ENCODE data around the gene NEK6. TPM values are rescaled to one million over a fixed set of nuclear protein-coding genes. Genes with fewer than 3 reads are reported as not detected.
A peak's percentile ranks its signal among the peaks of the same experiment; 100 is the strongest.

Gene NEK6
- total RNA-seq, 6 experiments from 2014 or later: 61.6 to 128 (median 67.5) TPM

GRCh38 chr9:124377551-124378406 is 120.0 kb downstream of the NEK6 start:
- WGBS (ENCODE audit: insufficient coverage, low coverage, low lambda C conversion rate, missing lambda C conversion rate): 71% methylated on average over 9 of the region's 10 CpGs
- Histone ChIP-seq H3K36me3 (no peaks in the 10 kb centered on the region), H3K27me3 (no peaks in the 10 kb centered on the region), H3K4me1 (peaks cover 0 to 26% (median 12%) of the 10 kb centered on the region in 4 donors), H3K4me3 (no peak overlapping the region), H3K27ac (no peak overlapping the region), H3K9me3 (no peaks in the 10 kb centered on the region)
- no peak for ATAC-seq
- intact Hi-C loops (cut with DNase I): no loop called here
- no peak for DNase-seq
- TF ChIP-seq CTCF (IDR thresholded peaks at IDR 0.05) (no peak), POLR2A (IDR thresholded peaks at IDR 0.05) (no peak)

- intact Hi-C loops (cut with DNase I): no loop called here
- no peak for TF ChIP-seq CTCF (IDR thresholded peaks at IDR 0.05)
- DNase-seq: no peak
- no peak overlapping the region for H3K4me3 ChIP-seq
- H3K27me3 ChIP-seq: no peaks in the 10 kb centered on the region
- ATAC-seq: peak; percentile 57 to 76 (median 65)
- 27% methylated on average over 4 of the region's 4 CpGs for WGBS (ENCODE audit: insufficient coverage, low coverage, low lambda C conversion rate, missing lambda C conversion rate)
- H3K27ac ChIP-seq: peak overlapping the region; percentile 30 to 61 (median 57)
- H3K4me1 ChIP-seq: peaks cover 0 to 44% (median 18%) of the 10 kb centered on the region in 4 donors
- no peaks in the 10 kb centered on the region for H3K9me3 ChIP-seq
- H3K36me3 ChIP-seq: no peaks in the 10 kb centered on the region
Measured at GRCh38 chr9:124381170-124381945, 123.6 kb downstream of the NEK6 start.

- Histone ChIP-seq H3K9me3 (no peaks in the 10 kb centered on the region), H3K4me1 (peaks cover 0 to 71% (median 28%) of the 10 kb centered on the region in 4 donors), H3K36me3 (no peaks in the 10 kb centered on the region), H3K27ac (peak overlapping the region in 2 of 3 donors; percentile 77 to 86), H3K27me3 (no peaks in the 10 kb centered on the region), H3K4me3 (no peak overlapping the region)
- intact Hi-C loops (cut with DNase I): no loop called here
- TF ChIP-seq CTCF (IDR thresholded peaks at IDR 0.05) (no peak), POLR2A (IDR thresholded peaks at IDR 0.05) (no peak)
- no peak for DNase-seq
- 68% methylated on average over 7 of the region's 7 CpGs for WGBS (ENCODE audit: insufficient coverage, low coverage, low lambda C conversion rate, missing lambda C conversion rate)
- peak; percentile 6 to 42 (median 10) for ATAC-seq
Measured at GRCh38 chr9:124384210-124384609, 126.5 kb downstream of the NEK6 start.

- H3K4me1 ChIP-seq: peaks cover 0 to 76% (median 30%) of the 10 kb centered on the region in 4 donors
- DNase-seq: no peak
- WGBS (ENCODE audit: insufficient coverage, low coverage, low lambda C conversion rate, missing lambda C conversion rate): 39% methylated on average over 5 of the region's 5 CpGs
- no peaks in the 10 kb centered on the region for H3K27me3 ChIP-seq
- H3K27ac ChIP-seq: peak overlapping the region in 2 of 3 donors; percentile 77 to 86
- TF ChIP-seq POLR2A (IDR thresholded peaks at IDR 0.05) (no peak), CTCF (IDR thresholded peaks at IDR 0.05) (no peak)
- intact Hi-C loops (cut with DNase I): no loop called here
- no peaks in the 10 kb centered on the region for H3K9me3 ChIP-seq
- ATAC-seq: peak in 1 of 4 donors; percentile 7
- no peaks in the 10 kb centered on the region for H3K36me3 ChIP-seq
- peak overlapping the region in 2 of 3 donors; percentile 40 to 41 for H3K4me3 ChIP-seq
Measured at GRCh38 chr9:124384846-124385245, 127.1 kb downstream of the NEK6 start.
